Activated CD8-positive, alpha-beta memory T cell treated with anti-CD3 and anti-CD28 coated beads for 36 hours (primary cell): ENCODE data around the gene TUBA8. TPM values are rescaled to one million over a fixed set of nuclear protein-coding genes. Genes with fewer than 3 reads are reported as not detected.
"Not testable (repeated sequence)": the region's sequence is repeated elsewhere in the genome, so short reads cannot be mapped to it uniquely, and the experiment has no call there.

Source experiments
- CTCF ChIA-PET: fragments of 350-600 bp; sonication (Branson Sonifier 250); formaldehyde crosslinking; loops from one replicate; lab custom pipeline; 2021; ENCODE audit warnings: antibody characterized with exemption; lab: Charles Lee
- POLR2A ChIA-PET: fragments of 350-600 bp; sonication (Branson Sonifier 250); formaldehyde crosslinking; loops from one replicate; lab custom pipeline; 2021; ENCODE audit warnings: antibody characterized with exemption; lab: Charles Lee
- total RNA-seq, 2 experiments: library from RNA; stranded (reverse); gene quantifications; one replicate each; pipeline ENCODE4 v1.2.3, GENCODE V29; 2021

Gene TUBA8
- total RNA-seq, result 1 to 10 TPM in 1 of 2 experiments, under 1 TPM in 1; 0.44 to 1.2 TPM

DNA sequence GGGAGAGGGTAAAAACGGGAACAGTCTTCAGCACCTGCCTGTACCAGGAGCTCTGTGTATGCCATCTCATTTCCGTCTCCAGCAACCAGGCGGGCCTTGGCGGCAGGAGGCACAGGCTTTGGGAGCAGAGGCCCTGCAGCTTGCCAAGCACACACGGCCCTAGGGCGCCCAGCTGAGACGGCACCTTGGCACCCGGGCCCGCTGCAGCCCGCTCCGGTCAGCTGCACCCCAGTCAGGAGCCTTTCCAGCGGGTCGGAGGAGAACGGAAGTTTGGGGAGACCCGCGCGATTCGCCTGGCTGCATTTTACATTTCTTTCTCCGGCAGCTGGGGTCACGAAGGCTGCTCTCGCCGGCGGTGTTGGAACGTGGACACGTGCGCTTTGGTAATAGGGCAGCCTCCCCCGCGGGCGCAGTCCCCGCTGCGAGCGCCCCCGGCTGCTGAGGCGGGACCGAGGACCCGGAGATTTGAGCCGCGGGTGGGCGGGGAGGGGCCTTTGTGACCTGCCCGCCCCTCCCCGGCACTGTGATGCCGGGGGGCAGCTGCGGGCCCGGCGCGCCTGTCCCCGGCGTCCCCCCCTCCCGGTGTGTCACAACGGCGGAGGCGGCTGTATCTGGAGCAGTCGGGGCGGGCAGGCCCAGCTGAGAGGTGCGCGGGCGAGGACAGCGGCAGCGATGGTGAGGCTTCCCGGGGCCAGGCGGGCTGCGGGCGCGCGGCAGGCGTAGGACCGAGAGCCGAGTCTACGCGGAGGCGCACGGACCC, at the start of gene TUBA8:
TUBA8 (plus strand) TSS at position 616 of the 760 bp plus-strand sequence; CDS start at position 673, 57 bp downstream.
- ChIA-PET CTCF (no interaction called here), POLR2A (no interaction called here)

- CTCF ChIA-PET, result no interaction called here
These were observed 48.2 kb upstream of the TUBA8 start for GRCh38 chr22:18062421-18062820.

DNA sequence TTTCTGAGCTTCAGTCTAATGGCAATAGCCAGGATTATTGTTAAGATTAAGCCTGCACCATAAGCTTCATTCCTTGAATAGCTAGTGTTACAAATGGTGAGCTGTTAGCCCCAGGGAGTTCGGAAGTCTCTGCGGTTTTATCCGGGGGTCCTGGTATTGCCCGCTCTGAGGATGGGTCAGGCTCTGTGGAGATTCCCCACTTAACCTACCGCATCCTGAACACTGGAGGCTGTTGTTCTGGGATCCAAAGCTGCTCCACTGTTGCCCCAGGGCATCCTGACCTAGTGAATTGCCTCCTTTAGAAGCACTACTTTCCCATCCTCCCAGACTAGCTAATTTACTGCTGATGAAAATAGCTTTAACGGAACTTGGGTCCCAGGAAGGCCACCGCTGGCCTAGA, 47.3 kb upstream of the TUBA8 start:
- ChIA-PET CTCF (interaction anchor here (0.6 kb wide), 1 partner anchor 86 kb away, joined by 4 read pairs; no protein-coding TSS in a partner anchor), POLR2A (no interaction called here)

More at GRCh38 chr22:18062421-18062820, 48.2 kb upstream of the TUBA8 start:
- POLR2A ChIA-PET, result no interaction called here

DNA sequence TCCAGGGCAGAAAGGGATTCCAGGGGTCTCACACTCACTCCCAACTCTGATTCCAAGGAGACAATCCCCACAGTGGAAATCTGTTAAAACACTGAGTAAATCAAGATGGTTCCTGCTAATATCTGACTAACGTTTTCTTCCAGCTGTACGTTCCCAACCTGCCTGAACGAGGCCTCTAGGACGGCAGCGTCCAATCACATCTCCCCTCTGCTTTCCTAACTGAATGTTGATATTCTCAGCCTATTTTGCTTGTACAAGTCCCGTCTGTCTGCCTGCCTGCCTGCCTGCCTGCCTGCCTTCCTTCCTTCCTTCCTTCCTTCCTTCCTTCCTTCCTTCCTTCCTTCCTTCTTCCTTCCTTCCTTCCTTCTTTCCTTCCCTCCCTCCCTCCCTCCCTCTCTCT, 46.9 kb upstream of the TUBA8 start:
- CTCF ChIA-PET, POLR2A ChIA-PET: not testable (repeated sequence)

GRCh38 chr22:18064636-18065035, 46.0 kb upstream of the TUBA8 start:
- ChIA-PET CTCF (interaction anchor here (0.8 to 1.2 kb wide), 2 partner anchors 11 to 234 kb away, joined by 3 to 5 read pairs; no protein-coding TSS in a partner anchor), POLR2A (no interaction called here)

GRCh38 chr22:18065256-18065655, 45.4 kb upstream of the TUBA8 start:
- ChIA-PET CTCF (interaction anchor here (1.2 kb wide), 1 partner anchor 11 kb away, joined by 5 read pairs; no protein-coding TSS in a partner anchor), POLR2A (no interaction called here)

DNA sequence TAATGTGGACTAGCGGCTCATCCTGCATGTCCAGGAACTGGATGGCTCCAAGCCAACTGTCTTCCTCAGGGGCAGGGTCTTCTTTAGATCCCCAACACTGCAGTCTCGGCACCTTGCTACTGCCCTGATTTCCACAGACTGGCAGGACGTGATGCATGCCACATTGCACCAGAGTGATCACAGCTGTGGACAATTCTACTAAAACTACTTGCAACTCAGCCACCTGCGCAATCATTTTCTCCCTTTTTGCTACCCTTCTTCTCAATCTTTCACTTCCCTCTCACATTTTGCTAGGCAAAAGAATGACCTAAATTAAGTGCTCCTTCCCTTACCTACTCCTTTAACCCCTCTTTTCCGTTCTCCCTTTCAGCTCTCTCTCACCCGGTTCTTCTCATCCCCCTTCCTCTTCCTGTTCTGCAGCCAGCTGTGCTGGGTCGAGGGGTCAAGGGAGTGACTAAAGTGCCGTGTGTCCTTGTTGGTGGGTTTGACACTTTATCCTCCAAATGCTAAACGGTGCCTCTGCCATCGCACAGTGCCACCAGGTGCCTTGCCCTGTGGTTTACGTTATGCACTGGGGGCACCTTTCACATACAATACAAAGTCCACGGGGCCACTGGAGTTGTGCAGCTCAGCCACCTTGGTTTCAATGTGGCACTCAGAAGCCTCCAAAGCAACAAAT, 44.3 kb upstream of the TUBA8 start:
- POLR2A ChIA-PET, result no interaction called here

DNA sequence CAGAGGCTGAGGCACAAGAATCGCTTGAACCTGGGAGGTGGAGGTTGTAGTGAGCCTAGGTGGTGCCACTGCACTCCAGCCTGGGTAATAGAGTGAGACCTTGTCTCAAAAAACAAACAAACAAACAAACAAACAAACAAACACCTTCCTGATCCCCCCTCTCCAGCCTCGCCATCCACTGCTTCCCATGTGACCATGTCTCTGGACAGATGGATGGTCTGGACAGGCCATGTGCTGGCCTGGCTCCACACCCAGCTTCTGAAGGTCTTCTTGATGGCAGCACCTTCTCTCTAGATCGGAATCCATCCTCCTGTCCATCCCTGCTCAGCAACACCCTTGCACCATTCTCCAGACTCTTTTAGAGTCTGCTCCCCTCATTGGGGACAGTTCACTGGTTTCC, 43.5 kb upstream of the TUBA8 start:
- ChIA-PET CTCF (no interaction called here), POLR2A (no interaction called here)

More for the DNA sequence above, 44.3 kb upstream of the TUBA8 start:
- CTCF ChIA-PET, result no interaction called here

DNA sequence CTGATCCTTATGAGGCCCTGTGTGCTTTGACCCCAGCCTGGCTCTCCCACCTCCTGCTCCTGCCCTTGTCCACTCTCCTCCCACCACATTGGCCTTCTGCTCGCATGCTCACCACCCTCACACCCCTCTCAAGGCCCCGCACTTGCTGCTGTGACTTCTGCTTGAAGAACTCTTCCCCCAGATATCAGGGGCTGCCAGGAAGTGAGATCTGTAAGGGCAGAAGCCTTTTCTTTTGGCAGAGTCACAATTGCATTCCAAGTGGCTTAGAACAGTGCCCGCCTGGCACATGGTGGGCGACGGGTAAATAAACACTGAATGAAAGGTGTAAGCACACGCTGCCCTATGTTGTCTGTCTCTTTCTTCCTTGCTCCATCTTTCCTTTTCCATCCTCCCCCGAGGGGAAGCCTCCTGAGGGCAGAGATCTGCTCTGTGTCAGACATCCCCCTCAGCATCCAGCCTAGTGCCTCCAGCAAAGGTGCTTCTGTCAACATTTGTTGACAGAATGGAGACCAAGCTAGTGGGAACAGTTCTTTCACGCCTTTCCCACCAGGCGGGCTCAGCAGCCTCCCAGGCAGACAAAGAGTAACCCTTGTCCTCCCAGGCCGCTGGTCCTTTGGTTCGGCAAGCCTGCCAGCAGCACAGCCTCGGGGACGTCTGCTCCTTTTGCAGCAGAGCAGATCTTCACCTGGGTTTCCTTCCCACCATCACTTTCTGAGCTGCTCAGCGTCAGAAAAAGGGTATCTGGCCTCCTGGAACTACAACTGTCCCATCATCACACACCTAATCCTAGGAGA, 42.9 kb upstream of the TUBA8 start:
- ChIA-PET CTCF (interaction anchor here (0.6 kb wide), 1 partner anchor 48 kb away, joined by 4 read pairs; no protein-coding TSS in a partner anchor), POLR2A (no interaction called here)

- ChIA-PET POLR2A (no interaction called here), CTCF (interaction anchor here (0.6 kb wide), 1 partner anchor 49 kb away, joined by 4 read pairs; no protein-coding TSS in a partner anchor)
These were observed 42.1 kb upstream of the TUBA8 start for GRCh38 chr22:18068381-18068988.

GRCh38 chr22:18069041-18069440, 41.6 kb upstream of the TUBA8 start:
- POLR2A ChIA-PET, result no interaction called here
- CTCF ChIA-PET, result no interaction called here

- CTCF ChIA-PET, result no interaction called here
- POLR2A ChIA-PET, result no interaction called here
These were observed 40.6 kb upstream of the TUBA8 start for GRCh38 chr22:18070041-18070440.

DNA sequence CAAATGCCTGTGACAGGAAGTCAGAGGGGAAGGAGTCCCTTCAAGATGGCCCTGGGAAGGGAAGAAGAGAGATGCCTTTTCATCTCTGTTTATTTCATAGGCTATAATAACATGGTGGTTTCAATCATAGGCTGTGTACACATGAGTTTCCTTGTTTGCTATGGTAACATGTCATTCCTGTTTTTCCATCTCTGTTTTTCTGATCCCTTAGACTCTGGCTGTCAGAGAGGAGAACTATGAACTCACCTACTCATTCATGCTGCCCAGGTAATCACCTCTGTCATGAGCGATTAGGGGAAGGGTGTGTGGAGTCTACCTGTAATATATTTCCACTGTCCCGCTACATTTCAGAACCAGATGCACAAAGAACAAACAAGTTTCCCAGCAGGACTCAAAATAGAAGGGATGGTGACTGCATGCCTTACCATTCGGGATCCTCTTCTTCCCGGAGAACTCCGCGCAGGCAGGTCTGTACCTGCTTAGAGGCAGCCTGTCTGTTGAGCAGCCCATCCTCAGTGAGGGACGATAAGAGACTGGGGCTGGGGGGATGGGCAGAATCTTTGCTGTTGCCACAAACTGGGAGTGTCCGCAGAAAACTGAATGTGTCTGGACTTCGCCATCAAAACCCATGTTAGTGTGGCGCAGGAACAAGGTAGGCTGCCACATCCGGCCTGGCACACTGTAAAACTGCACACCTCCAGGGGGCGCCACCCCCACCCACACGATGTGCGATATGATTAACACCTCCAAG, 39.9 kb upstream of the TUBA8 start:
- ChIA-PET POLR2A (no interaction called here), CTCF (no interaction called here)

DNA sequence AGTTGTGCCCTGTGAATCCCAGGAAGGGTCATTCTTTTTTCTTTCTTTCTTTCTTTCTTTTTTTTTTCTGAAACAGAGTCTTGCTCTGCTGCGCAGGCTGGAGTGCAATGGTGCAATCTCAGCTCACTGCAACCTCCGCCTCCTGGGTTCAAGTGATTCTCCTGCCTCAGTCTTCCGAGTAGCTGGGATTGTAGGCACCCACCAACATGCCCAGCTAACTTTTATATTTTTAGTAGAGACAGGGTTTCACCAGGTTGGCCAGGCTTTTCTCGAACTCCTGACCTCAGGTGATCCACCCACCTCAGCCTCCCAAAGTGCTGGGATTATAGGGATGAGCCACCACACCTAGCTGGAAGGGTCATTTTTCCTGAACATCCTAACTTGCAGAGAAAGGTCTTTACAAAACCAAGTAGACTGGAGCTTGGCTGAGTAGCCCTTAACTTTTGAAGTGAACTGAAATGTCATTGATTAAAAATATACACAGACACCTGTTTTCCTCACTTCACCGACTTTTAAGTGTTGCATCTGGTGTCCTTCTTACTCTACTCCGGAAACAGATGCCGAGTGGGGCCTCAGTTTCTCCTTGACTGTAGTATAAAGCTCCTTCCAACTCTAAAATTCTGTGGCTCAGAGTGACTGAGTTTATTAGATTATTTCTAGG, 39.2 kb upstream of the TUBA8 start:
- POLR2A ChIA-PET, result not testable (repeated sequence)
- CTCF ChIA-PET, result interaction anchor here (6.4 kb wide), 1 partner anchor 242 kb away, joined by 58 read pairs; no protein-coding TSS in a partner anchor

DNA sequence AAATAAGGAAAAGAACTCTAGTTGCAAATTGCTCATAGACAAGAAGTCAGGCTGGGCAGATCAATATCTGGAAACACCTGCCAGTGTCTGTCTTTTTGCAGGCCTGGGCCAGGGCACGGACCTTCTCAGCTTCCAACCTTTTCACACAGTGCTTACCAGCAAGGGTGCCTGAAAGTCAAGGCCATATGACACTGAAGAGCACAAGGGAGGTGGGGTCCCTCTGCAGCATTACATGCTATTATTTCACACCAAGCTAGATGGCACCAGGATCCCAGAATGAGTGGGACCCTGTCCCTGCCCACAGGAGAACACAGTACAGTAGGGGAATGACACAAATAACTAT, 38.7 kb upstream of the TUBA8 start:
- POLR2A ChIA-PET, result no interaction called here
- CTCF ChIA-PET, result interaction anchor here (6.4 kb wide), 1 partner anchor 242 kb away, joined by 58 read pairs; no protein-coding TSS in a partner anchor

DNA sequence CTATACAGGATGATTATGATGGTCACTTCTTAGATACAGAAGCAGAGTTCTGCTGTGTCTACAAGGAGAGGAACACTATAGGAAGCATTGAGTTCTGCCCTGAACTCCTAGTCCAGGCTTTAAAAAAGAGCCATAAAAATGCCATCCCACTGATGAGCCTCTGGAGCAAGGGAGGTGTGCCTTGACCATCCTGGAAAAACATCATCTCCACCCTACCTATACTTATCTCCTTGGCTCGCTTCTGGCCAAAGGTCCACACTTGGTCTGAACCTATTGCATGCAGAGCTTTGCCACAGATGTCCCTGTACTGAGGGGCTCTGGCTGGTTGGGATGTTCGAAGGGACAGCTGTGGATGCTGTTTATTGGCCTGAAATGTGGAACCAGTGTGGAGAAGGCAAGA, 37.1 kb upstream of the TUBA8 start:
- ChIA-PET POLR2A (interaction anchor here (0.6 kb wide), 2 partner anchors 20 to 29 kb away, joined by 4 to 8 read pairs; no protein-coding TSS in a partner anchor), CTCF (interaction anchor here (0.5 to 6.4 kb wide), 2 partner anchors 244 to 878 kb away, joined by 3 to 58 read pairs; no protein-coding TSS in a partner anchor)

DNA sequence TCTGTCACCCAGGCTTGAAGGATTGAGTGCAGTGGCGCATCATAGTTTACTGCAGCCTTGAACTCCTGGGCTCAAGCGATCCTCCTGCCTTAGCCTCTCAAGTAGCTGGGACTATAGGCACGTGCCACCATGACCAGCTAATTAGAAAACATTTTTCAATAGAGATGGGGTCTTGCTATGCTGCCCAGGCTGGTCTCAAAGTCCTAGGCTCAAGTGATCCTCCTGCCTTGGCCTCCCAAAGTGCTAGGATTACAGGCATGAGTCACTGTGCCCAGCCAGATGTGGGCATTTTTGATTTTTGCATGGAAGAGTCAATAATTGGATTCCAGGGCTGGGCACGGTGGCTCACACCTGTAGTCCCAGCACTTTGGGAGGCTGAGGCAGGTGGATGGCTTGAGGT, 36.7 kb upstream of the TUBA8 start:
- ChIA-PET CTCF (interaction anchor here (0.5 to 6.4 kb wide), 3 partner anchors 14 to 878 kb away, joined by 3 to 58 read pairs (median 4); no protein-coding TSS in a partner anchor), POLR2A (interaction anchor here (0.6 to 0.7 kb wide), 2 partner anchors 29 to 838 kb away, joined by 7 to 8 read pairs; no protein-coding TSS in a partner anchor)
